H1 (cell line): Measurements from ENCODE around the gene ATP6V0E2.

ENCODE experiments used
- CBX5 ChIP-seq: fragments of 300-800, 300-1000 bp; sonication (generic); IDR thresholded peaks from 2 replicates; pipeline ENCODE4 v1.7.1; 2016; ENCODE audit warnings: antibody characterized with exemption, low read length, low read depth
- CEBPB ChIP-seq: IDR thresholded peaks from 2 replicates; pipeline ENCODE4 v1.6.1; 2012; ENCODE audit warnings: low read depth, low read length
- CHD2 ChIP-seq: IDR thresholded peaks from 2 replicates; pipeline ENCODE4 v1.6.1; 2012; ENCODE audit warnings: low read length, improper control_type of control experiment
- EZH2 ChIP-seq: fragments of 200-600 bp; sonication (generic); IDR thresholded peaks from 2 replicates; pipeline ENCODE4 v1.7.1; 2012; ENCODE audit warnings: low read depth, mild to moderate bottlenecking, moderate library complexity, low read length, inconsistent platforms; ENCODE audit not compliant: severe bottlenecking
- NRF1 ChIP-seq: IDR thresholded peaks from 2 replicates; pipeline ENCODE4 v1.6.1; 2011; ENCODE audit warnings: mild to moderate bottlenecking, low read depth, low read length, improper control_type of control experiment
- RNF2 ChIP-seq: fragments of 200-900, 300-1000 bp; sonication (generic); IDR thresholded peaks from 2 replicates; pipeline ENCODE4 v1.7.1; 2016; ENCODE audit warnings: borderline replicate concordance, low read depth, mild to moderate bottlenecking, antibody characterized with exemption, low read length; ENCODE audit not compliant: poor library complexity, severe bottlenecking; ENCODE audit errors: missing control alignments
- RXRA ChIP-seq: IDR thresholded peaks from 2 replicates; pipeline ENCODE4 v1.6.1; 2011; ENCODE audit warnings: low read depth, mild to moderate bottlenecking, low read length, moderate library complexity; ENCODE audit not compliant: insufficient read depth
- TAF1 ChIP-seq: IDR thresholded peaks from 2 replicates; pipeline ENCODE4 v1.6.1; 2011; ENCODE audit warnings: mild to moderate bottlenecking, low read depth, low read length
- TCF12 ChIP-seq: IDR thresholded peaks from 2 replicates; pipeline ENCODE4 v1.6.1; 2011; ENCODE audit warnings: low read depth, mild to moderate bottlenecking, low read length
- TEAD4 ChIP-seq: IDR thresholded peaks from 2 replicates; pipeline ENCODE4 v1.6.1; 2012; ENCODE audit warnings: low read depth, low read length, inconsistent platforms, mixed read lengths
- TF ChIP-seq, protein P1 (sequence below), 3 experiments: IDR thresholded peaks; 1 replicate in 2 of 3; 2 replicates in 1 of 3; pipeline versions ENCODE4 v1.5.1 to v1.6.1; 2011; ENCODE audit warnings: low read length in 3 of 3, mild to moderate bottlenecking in 3 of 3, inconsistent platforms in 2 of 3, low read depth in 1 of 3, moderate library complexity in 1 of 3; ENCODE audit not compliant: insufficient read depth in 1 of 3; ENCODE audit errors: control extremely low read depth in 1 of 3
- TF ChIP-seq, protein P2 (sequence below): IDR thresholded peaks from 2 replicates; pipeline ENCODE4 v1.6.1; 2012; ENCODE audit warnings: inconsistent platforms

DNA sequence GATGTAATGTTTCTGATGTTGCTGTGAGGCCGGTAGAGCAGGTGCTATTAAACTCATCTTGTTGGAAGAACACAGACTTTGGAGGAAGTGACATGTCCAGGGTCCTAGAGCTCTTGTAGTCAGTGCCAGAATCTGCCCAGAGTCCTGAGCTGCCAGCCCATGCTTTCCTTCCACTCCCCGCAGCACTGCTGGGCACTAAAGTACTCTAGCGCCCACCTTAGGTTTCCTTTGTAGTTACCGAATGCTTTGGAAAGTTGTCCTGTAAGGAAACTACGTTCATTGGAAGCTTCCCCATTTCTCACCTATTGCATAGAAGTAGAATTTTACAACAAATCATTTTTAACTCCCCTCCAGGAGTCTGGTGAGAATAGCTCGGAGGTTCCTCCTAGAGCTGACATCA, 24.6 kb upstream of the ATP6V0E2 start:
- TF ChIP-seq, protein P1, sequence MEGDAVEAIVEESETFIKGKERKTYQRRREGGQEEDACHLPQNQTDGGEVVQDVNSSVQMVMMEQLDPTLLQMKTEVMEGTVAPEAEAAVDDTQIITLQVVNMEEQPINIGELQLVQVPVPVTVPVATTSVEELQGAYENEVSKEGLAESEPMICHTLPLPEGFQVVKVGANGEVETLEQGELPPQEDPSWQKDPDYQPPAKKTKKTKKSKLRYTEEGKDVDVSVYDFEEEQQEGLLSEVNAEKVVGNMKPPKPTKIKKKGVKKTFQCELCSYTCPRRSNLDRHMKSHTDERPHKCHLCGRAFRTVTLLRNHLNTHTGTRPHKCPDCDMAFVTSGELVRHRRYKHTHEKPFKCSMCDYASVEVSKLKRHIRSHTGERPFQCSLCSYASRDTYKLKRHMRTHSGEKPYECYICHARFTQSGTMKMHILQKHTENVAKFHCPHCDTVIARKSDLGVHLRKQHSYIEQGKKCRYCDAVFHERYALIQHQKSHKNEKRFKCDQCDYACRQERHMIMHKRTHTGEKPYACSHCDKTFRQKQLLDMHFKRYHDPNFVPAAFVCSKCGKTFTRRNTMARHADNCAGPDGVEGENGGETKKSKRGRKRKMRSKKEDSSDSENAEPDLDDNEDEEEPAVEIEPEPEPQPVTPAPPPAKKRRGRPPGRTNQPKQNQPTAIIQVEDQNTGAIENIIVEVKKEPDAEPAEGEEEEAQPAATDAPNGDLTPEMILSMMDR (IDR thresholded peaks at IDR 0.05; ENCODE audit: control extremely low read depth in 1 of 3, insufficient read depth in 1 of 3, low read depth in 1 of 3, low read length in 3 of 3) = peak; percentile 50 to 77 (median 69)
- TF ChIP-seq EZH2 (no peak), NRF1 (no peak), RXRA (no peak), TCF12 (no peak), CEBPB (no peak), TAF1 (no peak), CHD2 (no peak), CBX5 (no peak), TEAD4 (no peak), RNF2 (no peak)
- TF ChIP-seq, protein P2, sequence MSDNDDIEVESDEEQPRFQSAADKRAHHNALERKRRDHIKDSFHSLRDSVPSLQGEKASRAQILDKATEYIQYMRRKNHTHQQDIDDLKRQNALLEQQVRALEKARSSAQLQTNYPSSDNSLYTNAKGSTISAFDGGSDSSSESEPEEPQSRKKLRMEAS = no peak
